DOHH2 (cell line): Measurements from ENCODE around the gene CTCF.

Experiments used
- H3F3A ChIP-seq: fragments of 200-600 bp; sonication (generic), shearing (Covaris generic); 2 replicates; pipeline ENCODE4 v1.6.0; 2016; ENCODE audit warnings: antibody characterized with exemption, mild to moderate bottlenecking; ENCODE audit not compliant: control insufficient read depth, insufficient read depth
- H3K27ac ChIP-seq: fragments of 200-600 bp; sonication (generic); 2 replicates; pipeline ENCODE4 v1.5.1; 2014; ENCODE audit warnings: low read depth, mild to moderate bottlenecking, low read length, moderate library complexity
- H3K27me3 ChIP-seq: fragments of 200-600 bp; sonication (generic); 2 replicates; pipeline ENCODE4 v1.6.1; 2014; ENCODE audit warnings: mild to moderate bottlenecking, low read length, mixed read lengths; ENCODE audit not compliant: control insufficient read depth
- H3K36me3 ChIP-seq: fragments of 200-600 bp; sonication (generic); 2 replicates; pipeline ENCODE4 v1.6.1; 2014; ENCODE audit warnings: mild to moderate bottlenecking, low read length, moderate library complexity, mixed read lengths; ENCODE audit not compliant: control insufficient read depth
- H3K4me1 ChIP-seq: fragments of 200-600 bp; sonication (generic); 2 replicates; pipeline ENCODE4 v1.6.1; 2014; ENCODE audit warnings: mild to moderate bottlenecking, low read length, mixed read lengths; ENCODE audit not compliant: control insufficient read depth
- H3K4me2 ChIP-seq: fragments of 200-600 bp; sonication (generic); 2 replicates; pipeline ENCODE4 v1.6.0; 2014; ENCODE audit warnings: mild to moderate bottlenecking, low read length, moderate library complexity
- H3K4me3 ChIP-seq: fragments of 200-600 bp; sonication (generic); 2 replicates; pipeline ENCODE4 v1.5.1; 2014; ENCODE audit warnings: mild to moderate bottlenecking, low read length, mixed read lengths
- H3K79me2 ChIP-seq: fragments of 200-600 bp; sonication (generic); 2 replicates; pipeline ENCODE4 v1.6.1; 2014; ENCODE audit warnings: mild to moderate bottlenecking, low read length, mixed read lengths; ENCODE audit not compliant: control insufficient read depth
- H3K9me2 ChIP-seq: fragments of 200-600 bp; sonication (generic); replicated peaks from 2 replicates; pipeline ENCODE4 v1.6.1; 2014; ENCODE audit warnings: mild to moderate bottlenecking, low read length, mixed read lengths; ENCODE audit not compliant: control insufficient read depth
- H3K9me3 ChIP-seq: fragments of 200-600 bp; sonication (generic); 2 replicates; pipeline ENCODE4 v1.6.1; 2014; ENCODE audit warnings: antibody characterized with exemption, low read length, mixed read lengths; ENCODE audit not compliant: control insufficient read depth, insufficient read depth
- H4K20me1 ChIP-seq: fragments of 200-600 bp; sonication (generic); 2 replicates; pipeline ENCODE4 v1.6.0; 2014; ENCODE audit warnings: low read depth, mild to moderate bottlenecking, antibody characterized with exemption, low read length, moderate library complexity; ENCODE audit not compliant: control insufficient read depth, insufficient read depth
- EZH2phosphoT487 ChIP-seq: fragments of 200-600 bp; sonication (generic); IDR thresholded peaks from 2 replicates; pipeline ENCODE4 v1.6.1; 2017; ENCODE audit warnings: borderline replicate concordance, mild to moderate bottlenecking, antibody characterized with exemption, low read length, moderate library complexity, mixed read lengths
- TF ChIP-seq, protein P1 (sequence below): fragments of 200-600 bp; sonication (generic); IDR thresholded peaks from one replicate; pipeline ENCODE4 v1.5.1; 2014; ENCODE audit warnings: antibody characterized with exemption, mild to moderate bottlenecking, low read depth, low read length; ENCODE audit not compliant: poor library complexity, severe bottlenecking

Gene CTCF

DNA sequence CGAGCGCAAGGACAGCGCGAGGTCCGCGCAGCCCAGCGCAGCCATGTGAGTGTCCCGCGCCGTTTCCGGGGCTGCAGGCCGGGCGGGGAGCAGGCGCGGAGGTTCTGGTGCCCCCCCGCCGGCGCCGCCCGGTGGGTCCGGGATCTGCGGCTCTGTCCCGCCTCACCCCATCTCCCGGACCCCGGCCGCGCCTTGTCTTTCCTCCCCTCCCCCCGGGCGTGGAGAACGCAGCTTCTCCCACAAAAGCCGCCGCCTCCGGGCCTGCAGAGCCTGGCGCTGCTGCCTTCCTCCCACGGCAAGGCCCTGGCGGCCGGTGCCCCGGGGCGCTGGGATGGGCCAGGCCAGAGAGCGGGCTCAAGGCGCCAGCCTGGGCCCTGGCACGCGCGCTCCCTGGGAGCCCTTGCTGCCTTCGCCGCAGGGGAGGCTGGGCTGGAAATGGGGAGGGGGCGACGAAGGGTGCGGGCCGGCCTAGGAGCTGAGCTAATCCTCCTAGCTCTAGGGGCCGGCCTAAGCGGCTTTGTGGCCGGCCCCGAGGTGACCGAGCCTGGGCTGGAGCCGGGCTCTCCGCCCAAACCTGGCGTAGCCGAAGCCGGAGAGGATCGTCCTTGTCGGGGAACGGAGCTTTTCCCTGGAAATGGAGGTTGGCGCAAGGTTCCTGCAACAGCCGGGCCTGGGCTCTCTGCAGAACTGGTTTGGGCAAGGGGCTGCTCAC lies 33.3 kb upstream of the CTCF start:
- TF ChIP-seq EZH2phosphoT487: no peak
- TF ChIP-seq, protein P1, sequence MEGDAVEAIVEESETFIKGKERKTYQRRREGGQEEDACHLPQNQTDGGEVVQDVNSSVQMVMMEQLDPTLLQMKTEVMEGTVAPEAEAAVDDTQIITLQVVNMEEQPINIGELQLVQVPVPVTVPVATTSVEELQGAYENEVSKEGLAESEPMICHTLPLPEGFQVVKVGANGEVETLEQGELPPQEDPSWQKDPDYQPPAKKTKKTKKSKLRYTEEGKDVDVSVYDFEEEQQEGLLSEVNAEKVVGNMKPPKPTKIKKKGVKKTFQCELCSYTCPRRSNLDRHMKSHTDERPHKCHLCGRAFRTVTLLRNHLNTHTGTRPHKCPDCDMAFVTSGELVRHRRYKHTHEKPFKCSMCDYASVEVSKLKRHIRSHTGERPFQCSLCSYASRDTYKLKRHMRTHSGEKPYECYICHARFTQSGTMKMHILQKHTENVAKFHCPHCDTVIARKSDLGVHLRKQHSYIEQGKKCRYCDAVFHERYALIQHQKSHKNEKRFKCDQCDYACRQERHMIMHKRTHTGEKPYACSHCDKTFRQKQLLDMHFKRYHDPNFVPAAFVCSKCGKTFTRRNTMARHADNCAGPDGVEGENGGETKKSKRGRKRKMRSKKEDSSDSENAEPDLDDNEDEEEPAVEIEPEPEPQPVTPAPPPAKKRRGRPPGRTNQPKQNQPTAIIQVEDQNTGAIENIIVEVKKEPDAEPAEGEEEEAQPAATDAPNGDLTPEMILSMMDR: no peak
- H3K79me2 ChIP-seq: peaks cover 8% of the 10 kb centered on the region

DNA sequence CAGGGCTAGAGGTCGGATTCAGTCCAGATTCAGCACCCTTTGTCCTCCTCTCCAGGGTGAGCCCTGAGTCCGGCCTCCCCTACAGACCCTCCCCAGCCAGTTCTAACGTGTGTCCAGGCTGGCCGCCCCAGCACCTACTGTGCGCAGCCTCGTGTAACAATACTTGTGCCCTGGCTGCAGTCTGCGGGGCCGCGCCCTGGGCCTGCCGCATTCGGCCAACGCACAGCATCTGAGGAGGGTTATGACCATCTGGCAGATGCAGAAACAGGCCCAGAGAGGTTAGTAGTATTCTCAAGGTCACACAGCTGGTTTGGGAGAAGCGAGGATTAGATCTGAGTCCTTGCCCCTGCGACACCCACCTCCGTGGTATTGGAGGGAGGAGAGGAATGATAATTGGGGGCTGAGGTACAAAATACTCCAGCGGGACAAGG lies 32.7 kb upstream of the CTCF start:
- peaks cover 8% of the 10 kb centered on the region for H3K79me2 ChIP-seq
- peak overlapping the region; percentile 85 for H3K4me3 ChIP-seq
- H3K27ac ChIP-seq: peak overlapping the region; percentile 89
- H3K9me2 ChIP-seq: no peaks in the 10 kb centered on the region
- H3K36me3 ChIP-seq: no peaks in the 10 kb centered on the region
- 0 out of 2 replicates have a peak, but pooled peaks cover 4% of the 10 kb centered on the region for H4K20me1 ChIP-seq
- H3K4me1 ChIP-seq: peaks cover 59% of the 10 kb centered on the region
- no peaks in the 10 kb centered on the region for H3K9me3 ChIP-seq
- H3K4me2 ChIP-seq: peak overlapping the region; percentile 98
- peaks cover 9% of the 10 kb centered on the region for H3K27me3 ChIP-seq
- TF ChIP-seq EZH2phosphoT487: 0 out of 2 replicates have a peak, but pooled peaks have one; percentile 25
- TF ChIP-seq, protein P1: no peak
- H3F3A ChIP-seq: peaks cover 15% of the 10 kb centered on the region

More for the DNA sequence above, 33.3 kb upstream of the CTCF start:
- Histone ChIP-seq H3K9me2 (no peaks in the 10 kb centered on the region), H3K4me1 (peaks cover 53% of the 10 kb centered on the region), H3K27me3 (peaks cover 9% of the 10 kb centered on the region), H3K4me2 (peak overlapping the region; percentile 98), H3F3A (peaks cover 12% of the 10 kb centered on the region), H3K9me3 (no peaks in the 10 kb centered on the region), H4K20me1 (0 out of 2 replicates have a peak, but pooled peaks cover 4% of the 10 kb centered on the region), H3K4me3 (peak overlapping the region; percentile 85), H3K27ac (peak overlapping the region; percentile 89; the same call in 1 of the 2 replicates), H3K36me3 (no peaks in the 10 kb centered on the region)

DNA sequence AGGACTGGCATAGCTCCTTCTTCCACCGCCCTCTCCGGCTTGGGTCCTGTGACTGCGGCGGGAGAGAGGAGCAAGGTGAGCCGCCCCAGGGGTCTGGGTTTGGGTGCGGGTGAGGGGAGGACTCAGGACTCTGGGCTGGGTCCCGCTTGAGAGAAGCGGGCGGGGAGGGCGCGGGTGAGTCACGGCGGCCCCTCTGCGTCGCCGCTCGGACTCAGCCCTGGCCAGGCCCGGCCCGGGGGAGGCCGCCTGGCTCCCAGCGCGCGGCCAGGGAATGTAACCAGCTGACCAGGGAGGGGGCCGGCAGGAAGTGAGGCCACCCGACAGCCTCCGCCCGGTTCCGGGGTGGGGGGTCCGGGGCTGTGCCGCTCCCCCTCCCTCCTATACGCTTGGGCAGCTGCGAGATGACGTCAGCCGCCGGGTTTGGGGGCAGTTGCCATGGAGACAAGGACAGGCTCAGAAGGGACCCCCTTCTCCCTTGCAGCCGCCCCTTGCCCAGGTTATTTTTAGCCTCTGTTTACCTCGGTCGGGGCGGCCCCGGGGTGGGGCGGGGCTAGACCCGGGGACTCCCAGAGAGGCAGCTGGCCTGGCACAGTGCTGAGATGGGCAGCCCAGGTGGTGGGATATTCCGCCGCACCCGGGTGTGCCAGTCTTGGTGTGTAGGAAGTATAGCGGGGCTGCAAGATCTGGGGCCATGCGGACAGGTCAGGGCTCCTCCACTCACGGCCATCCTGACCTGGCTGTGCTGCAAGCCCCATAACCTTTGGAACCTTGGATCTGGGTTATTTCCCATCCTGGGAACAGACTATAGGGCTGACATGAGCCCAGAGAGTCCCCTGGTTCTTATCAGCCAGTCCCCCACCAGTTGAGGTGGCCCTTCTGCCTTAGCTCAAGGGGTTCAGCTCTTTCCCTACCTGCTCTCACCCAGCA lies 32.0 kb upstream of the CTCF start:
- H4K20me1 ChIP-seq: 0 out of 2 replicates have a peak, but pooled peaks cover 4% of the 10 kb centered on the region
- no peaks in the 10 kb centered on the region for H3K9me2 ChIP-seq
- peaks cover 8% of the 10 kb centered on the region for H3K79me2 ChIP-seq
- H3K4me1 ChIP-seq: peaks cover 59% of the 10 kb centered on the region
- TF ChIP-seq EZH2phosphoT487: no peak
- TF ChIP-seq, protein P1: no peak
- H3K27me3 ChIP-seq: peaks cover 9% of the 10 kb centered on the region
- H3K4me3 ChIP-seq: peak overlapping the region; percentile 85
- H3F3A ChIP-seq: peaks cover 17% of the 10 kb centered on the region
- no peaks in the 10 kb centered on the region for H3K36me3 ChIP-seq
- H3K27ac ChIP-seq: peak overlapping the region; percentile 89
- peak overlapping the region; percentile 98 for H3K4me2 ChIP-seq
- no peaks in the 10 kb centered on the region for H3K9me3 ChIP-seq
